GM23248 (cell line): ENCODE data around the gene RNF166. TPM values are rescaled to one million over a fixed set of nuclear protein-coding genes. Genes with fewer than 3 reads are reported as not detected.

Source experiments
- DNase-seq: peaks from one replicate; pipeline ENCODE4 v3.0.0-alpha.2; 2015
- H2AFZ ChIP-seq: fragments of 200-600 bp; sonication (generic); 2 replicates; pipeline ENCODE4 v1.6.1; 2016; ENCODE audit warnings: antibody characterized with exemption
- H3F3A ChIP-seq: fragments of 200-600 bp; sonication (generic); 2 replicates; pipeline ENCODE4 v1.6.1; 2016; ENCODE audit warnings: mild to moderate bottlenecking, antibody characterized with exemption, mixed run types; ENCODE audit not compliant: insufficient read depth
- H3K27ac ChIP-seq: fragments of 200-600 bp; sonication (generic); 2 replicates; pipeline ENCODE4 v1.5.1; 2016; ENCODE audit warnings: mild to moderate bottlenecking
- H3K27me3 ChIP-seq: fragments of 200-600 bp; sonication (generic); replicated peaks from 2 replicates; pipeline ENCODE4 v1.6.1; 2016; ENCODE audit warnings: mild to moderate bottlenecking; ENCODE audit not compliant: insufficient read depth
- H3K36me3 ChIP-seq: fragments of 200-600 bp; sonication (generic); 2 replicates; pipeline ENCODE4 v1.6.1; 2016; ENCODE audit warnings: low read depth, mild to moderate bottlenecking
- H3K4me1 ChIP-seq: fragments of 200-600 bp; sonication (generic); 2 replicates; pipeline ENCODE4 v1.6.1; 2016; ENCODE audit warnings: mild to moderate bottlenecking; ENCODE audit not compliant: insufficient read depth
- H3K4me2 ChIP-seq: fragments of 200-600 bp; sonication (generic); one replicate; pipeline ENCODE4 v1.6.1; 2016; ENCODE audit warnings: mild to moderate bottlenecking; ENCODE audit not compliant: unreplicated experiment
- H3K4me3 ChIP-seq: fragments of 200-600 bp; sonication (generic); 2 replicates; pipeline ENCODE4 v1.5.1; 2016; ENCODE audit warnings: mild to moderate bottlenecking
- H3K79me2 ChIP-seq: fragments of 200-600 bp; sonication (generic); 2 replicates; pipeline ENCODE4 v1.6.1; 2016; ENCODE audit warnings: mild to moderate bottlenecking; ENCODE audit not compliant: insufficient read depth
- H3K9ac ChIP-seq: fragments of 200-600 bp; sonication (generic); 2 replicates; pipeline ENCODE4 v1.6.1; 2016; ENCODE audit warnings: mild to moderate bottlenecking
- H3K9me2 ChIP-seq: fragments of 200-600 bp; sonication (generic); 2 replicates; pipeline ENCODE4 v1.6.1; 2016; ENCODE audit warnings: mixed run types, mild to moderate bottlenecking, moderate library complexity; ENCODE audit not compliant: insufficient read depth
- H3K9me3 ChIP-seq: fragments of 200-600 bp; sonication (generic); one replicate; pipeline ENCODE4 v1.6.1; 2017; ENCODE audit warnings: low read depth
- H4K20me1 ChIP-seq: fragments of 200-600 bp; sonication (generic); 2 replicates; pipeline ENCODE4 v1.6.0; 2016; ENCODE audit not compliant: insufficient read depth
- EZH2 ChIP-seq: fragments of 200-600 bp; sonication (generic); IDR thresholded peaks from 2 replicates; pipeline ENCODE4 v1.6.1; 2018; ENCODE audit warnings: antibody characterized with exemption, mild to moderate bottlenecking; ENCODE audit not compliant: insufficient read depth, poor library complexity, severe bottlenecking
- EZH2phosphoT487 ChIP-seq: fragments of 200-600 bp; sonication (generic); IDR thresholded peaks from 2 replicates; pipeline ENCODE4 v1.6.1; 2018; ENCODE audit warnings: antibody characterized with exemption, moderate library complexity, mild to moderate bottlenecking, low read depth; ENCODE audit not compliant: insufficient read depth
- WGBS, 2 experiments: methylation state at CpG; one replicate each; pipeline ENCODE4 v1.1.6; 2015 to 2017; ENCODE audit warnings: low lambda C conversion rate in 2 of 2, low coverage in 1 of 2; ENCODE audit errors: missing lambda C conversion rate in 2 of 2; 5-methylcytosine and 5-hydroxymethylcytosine counted together
- in situ Hi-C: fragments of 300-500 bp; cut with MboI; formaldehyde crosslinking; loops from 2 replicates; pipeline ENCODE4 v1.15.0; 2020
- polyA plus RNA-seq: library from polyadenylated mRNA; unstranded; fragments of >200 nt; fragmentation: Nextera tagmentation; extraction: Ambion mirVana; gene quantifications from 2 replicates; pipeline ENCODE4 v1.2.1, GENCODE V29; 2016
- total RNA-seq: library from RNA; depleted of rRNA; stranded (reverse); fragments of >200 nt; shearing (Covaris generic); gene quantifications from 2 replicates; pipeline ENCODE4 v1.2.3, GENCODE V29; 2014

The RNF166 gene
- total and polyA plus RNA-seq, 2 experiments from 2014 or later, result 8.9 to 14.6 TPM

DNA sequence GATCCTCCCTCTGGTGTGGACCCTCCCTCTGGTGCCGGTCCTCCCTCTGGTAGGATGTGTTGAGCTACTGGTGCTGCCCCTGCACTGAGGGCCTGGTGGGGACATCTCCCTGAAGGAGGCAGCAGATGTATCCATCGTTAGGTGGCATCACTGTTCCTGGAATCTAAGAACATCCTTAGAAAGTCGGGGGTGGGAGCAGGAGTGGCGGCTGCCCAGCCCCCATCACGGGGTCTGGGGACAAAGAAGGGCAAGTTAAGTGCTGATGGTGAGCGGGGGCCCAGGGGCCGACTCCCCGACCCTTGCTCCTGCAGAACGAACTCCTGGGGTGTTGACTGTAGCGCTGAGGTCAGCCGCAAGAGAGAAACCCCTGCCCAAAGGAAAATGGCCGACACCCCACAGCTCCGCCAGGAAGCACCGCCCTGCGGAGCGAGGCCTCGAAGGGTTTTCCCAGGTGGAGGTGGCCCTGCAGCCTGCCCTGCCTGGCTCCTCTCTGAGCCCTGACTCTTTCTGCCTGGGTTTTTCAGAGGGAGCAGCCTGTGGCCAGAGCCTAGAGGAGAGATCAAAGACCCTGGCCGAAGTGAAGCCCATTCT is 5.6 kb upstream of the RNF166 start:
- 91 to 92% methylated on average over 16 to 17 of the region's 18 CpGs for WGBS, 2 experiments
- H3K9ac ChIP-seq, result no peak overlapping the region
- H3K36me3 ChIP-seq, result peaks cover 4% of the 10 kb centered on the region; the same call in 1 of the 2 replicates
- peaks cover 38% of the 10 kb centered on the region for H3K79me2 ChIP-seq
- DNase-seq, result no peak
- H3K27me3 ChIP-seq, result no peaks in the 10 kb centered on the region
- H2AFZ ChIP-seq, result no peak overlapping the region
- TF ChIP-seq EZH2, result no peak
- TF ChIP-seq EZH2phosphoT487, result no peak
- no peak overlapping the region for H3K4me3 ChIP-seq
- H4K20me1 ChIP-seq, result no peaks in the 10 kb centered on the region
- H3F3A ChIP-seq, result peaks cover 5% of the 10 kb centered on the region; the same call in 1 of the 2 replicates
- no peak overlapping the region for H3K4me2 ChIP-seq
- in situ Hi-C loops, result no loop called here
- no peaks in the 10 kb centered on the region for H3K9me2 ChIP-seq
- no peak overlapping the region for H3K27ac ChIP-seq
- peaks cover 7% of the 10 kb centered on the region; the same call in 1 of the 2 replicates for H3K4me1 ChIP-seq
- no peaks in the 10 kb centered on the region for H3K9me3 ChIP-seq

- Histone ChIP-seq H3K4me3 (no peak overlapping the region), H3K4me1 (peaks cover 7% of the 10 kb centered on the region; the same call in 1 of the 2 replicates), H3F3A (0 out of 2 replicates have a peak, but pooled peaks cover 5% of the 10 kb centered on the region), H3K9ac (no peak overlapping the region), H3K36me3 (no peaks in the 10 kb centered on the region; the same call in 1 of the 2 replicates), H3K79me2 (peaks cover 42% of the 10 kb centered on the region), H2AFZ (no peak overlapping the region), H3K27me3 (no peaks in the 10 kb centered on the region), H3K27ac (no peak overlapping the region), H4K20me1 (no peaks in the 10 kb centered on the region), H3K9me2 (no peaks in the 10 kb centered on the region), H3K4me2 (no peak overlapping the region), H3K9me3 (no peaks in the 10 kb centered on the region)
- no peak for TF ChIP-seq EZH2
- no peak for TF ChIP-seq EZH2phosphoT487
- in situ Hi-C loops, result no loop called here
- 61 to 64% methylated on average over 16 of the region's 16 CpGs for WGBS, 2 experiments
- DNase-seq, result no peak
Measured at GRCh38 chr16:88710556-88710955, 4.3 kb upstream of the RNF166 start.

DNA sequence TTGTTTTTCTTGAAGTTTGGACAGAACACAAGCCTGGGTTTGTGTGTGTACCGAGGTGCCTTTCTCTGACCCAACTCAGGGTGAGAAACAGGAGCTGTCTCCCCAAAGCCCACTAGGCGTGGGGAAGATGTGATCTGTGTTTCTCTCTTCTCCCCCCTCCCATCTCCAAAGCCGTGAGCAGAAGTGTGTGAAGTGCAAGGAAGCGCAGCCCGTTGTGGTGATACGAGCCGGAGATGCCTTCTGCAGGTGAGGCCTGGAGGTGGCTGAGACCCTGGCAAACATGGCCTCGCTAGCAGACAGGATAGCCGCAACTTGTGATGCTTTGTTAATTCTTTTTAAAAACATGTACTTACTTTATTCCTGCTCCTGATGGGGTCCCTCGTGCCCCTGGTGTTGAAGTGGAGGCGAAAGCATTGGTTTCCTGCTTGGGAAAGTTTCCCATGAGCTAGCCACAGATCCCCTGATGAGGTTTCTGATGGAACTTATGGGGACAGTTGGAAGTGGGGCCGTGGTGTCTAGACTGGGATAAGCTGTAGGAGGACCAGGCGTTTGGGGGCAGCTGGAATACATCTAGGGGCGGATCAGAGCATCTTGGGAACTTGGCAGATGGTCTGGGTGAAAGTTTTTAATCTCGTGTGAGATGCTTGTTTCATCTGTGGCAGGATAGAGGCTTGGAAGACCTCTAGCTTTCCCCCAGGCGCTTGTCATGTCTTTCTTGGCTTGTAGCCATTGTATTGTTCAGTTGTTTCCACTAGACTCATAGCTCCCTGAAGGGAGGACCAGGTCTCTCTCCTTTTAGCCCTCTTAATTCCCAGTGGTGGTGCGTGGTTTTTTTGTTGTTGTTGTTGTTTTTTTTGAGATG is 988 bp upstream of the RNF166 start:
- Histone ChIP-seq H3K9ac (peak overlapping the region; percentile 89), H3K4me3 (peak overlapping the region; percentile 89), H2AFZ (peak overlapping the region; percentile 72), H3K27me3 (no peaks in the 10 kb centered on the region), H3K9me2 (no peaks in the 10 kb centered on the region), H3F3A (0 out of 2 replicates have a peak, but pooled peaks cover 5% of the 10 kb centered on the region), H3K4me2 (peak overlapping the region; percentile 88), H4K20me1 (no peaks in the 10 kb centered on the region), H3K9me3 (no peaks in the 10 kb centered on the region), H3K36me3 (no peaks in the 10 kb centered on the region), H3K27ac (peak overlapping the region; percentile 63), H3K4me1 (peaks cover 12% of the 10 kb centered on the region), H3K79me2 (peaks cover 42% of the 10 kb centered on the region)
- WGBS, 2 experiments, result 38 to 42% methylated on average over 17 of the region's 17 CpGs
- peak; percentile 63 for DNase-seq
- TF ChIP-seq EZH2phosphoT487, result no peak
- no peak for TF ChIP-seq EZH2
- in situ Hi-C loops, result no loop called here

DNA sequence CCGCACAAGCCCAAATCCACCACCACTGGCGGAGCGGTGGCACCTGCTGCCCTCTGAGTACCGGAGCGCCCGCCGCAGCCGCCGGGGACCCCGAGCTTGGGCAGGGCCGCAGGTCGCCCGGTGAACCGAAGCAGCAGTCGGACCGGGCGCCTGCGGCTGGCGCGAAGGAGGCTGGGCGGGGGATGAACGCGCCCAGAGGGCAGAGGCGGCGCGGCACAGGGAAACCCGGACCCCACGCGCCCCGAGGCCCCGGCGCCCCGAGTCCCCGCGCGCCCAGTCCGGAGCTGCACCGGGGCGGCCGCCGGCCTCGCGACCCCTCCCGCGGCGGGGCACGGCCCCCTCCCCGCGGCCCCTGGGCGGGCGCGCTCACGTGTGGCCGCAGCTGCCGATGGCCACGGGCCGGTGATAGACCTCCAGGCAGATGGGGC is 393 bp downstream of the RNF166 start:
- Histone ChIP-seq H3K27me3 (no peaks in the 10 kb centered on the region), H3K4me1 (peaks cover 12% of the 10 kb centered on the region), H3K4me2 (peak overlapping the region; percentile 98), H3K36me3 (no peaks in the 10 kb centered on the region), H3K27ac (peak overlapping the region; percentile 63), H3K9ac (peak overlapping the region; percentile 89), H2AFZ (peak overlapping the region; percentile 52), H3F3A (0 out of 2 replicates have a peak, but pooled peaks cover 5% of the 10 kb centered on the region), H3K9me3 (no peaks in the 10 kb centered on the region), H3K4me3 (peak overlapping the region; percentile 89), H4K20me1 (no peaks in the 10 kb centered on the region), H3K79me2 (peaks cover 33% of the 10 kb centered on the region), H3K9me2 (no peaks in the 10 kb centered on the region)
- DNase-seq, result peak; percentile 56
- TF ChIP-seq EZH2phosphoT487 (no peak), EZH2 (no peak)
- 1 to 2% methylated on average over 26 to 34 of the region's 57 CpGs for WGBS, 2 experiments
- in situ Hi-C loops, result no loop called here
